Body of pancreas (tissue), 4 donors: Measurements from ENCODE around the gene PI4K2A. TPM values are rescaled to one million over a fixed set of nuclear protein-coding genes. Genes with fewer than 3 reads are reported as not detected.
"Not testable (repeated sequence)": the region's sequence is repeated elsewhere in the genome, so short reads cannot be mapped to it uniquely, and the experiment has no call there.

ENCODE experiments used
- ATAC-seq: fragments of 150-250 bp; one replicate; pipeline ENCODE4 v1.9.1; 2016
- DNase-seq, 4 donors: peaks; one replicate each; pipeline ENCODE4 v3.0.0-alpha.2; 2019
- H3K27ac ChIP-seq, 4 donors: fragments of 200-600 bp; sonication (generic); 1 replicate in 3 of 4; 2 replicates in 1 of 4; pipeline versions ENCODE4 v1.5.1 to v1.6.1; 2016 to 2019; ENCODE audit warnings: mild to moderate bottlenecking in 1 of 4, mixed read lengths in 1 of 4, moderate library complexity in 1 of 4
- H3K27me3 ChIP-seq, 2 donors: fragments of 200-600 bp; sonication (generic); one replicate each; pipeline ENCODE4 v1.6.0; 2016; ENCODE audit warnings: mild to moderate bottlenecking in 1 of 2
- H3K36me3 ChIP-seq, 2 donors: fragments of 200-600 bp; sonication (generic); replicated peaks in 1 of 2; 2 replicates each; pipeline ENCODE4 v1.5.1; 2016; ENCODE audit warnings: low read depth in 2 of 2; ENCODE audit not compliant: insufficient read depth in 1 of 2
- H3K4me1 ChIP-seq: fragments of 200-600 bp; sonication (generic); one replicate; pipeline ENCODE4 v1.6.0; 2016
- H3K4me3 ChIP-seq, 2 donors: fragments of 200-600 bp; sonication (generic); 1 replicate in 1 of 2; 2 replicates in 1 of 2; pipeline ENCODE4 v1.5.1; 2016 to 2019
- H3K9me3 ChIP-seq, 3 donors: fragments of 200-600 bp; sonication (generic); 1 replicate in 2 of 3; 2 replicates in 1 of 3; pipeline ENCODE4 v1.5.1; 2016
- POLR2A ChIP-seq, 3 donors: fragments of 450-650 bp; IDR thresholded peaks; one replicate each; pipeline ENCODE4 v1.6.1; 2016; ENCODE audit warnings: antibody characterized with exemption in 3 of 3, mild to moderate bottlenecking in 2 of 3
- WGBS, 2 donors: methylation state at CpG; one replicate each; pipeline ENCODE4 v1.1.5; 2017; 5-methylcytosine and 5-hydroxymethylcytosine counted together
- intact Hi-C: fragments of 100-400 bp; cut with DNase I; formaldehyde crosslinking; loops from one replicate; pipeline ENCODE4 v1.15.1; 2023
- total RNA-seq, 2 donors: library from RNA; depleted of rRNA; stranded (reverse); fragments of >200 nt; gene quantifications; one replicate each; pipeline ENCODE4 v1.1.0, GENCODE V29; 2016
- TF ChIP-seq, protein P1 (sequence below), 7 experiments: fragments of 450-650 bp in 4 of 7; fragments of 200-600 bp in 3 of 7; sonication (generic) in 3 of 7; IDR thresholded peaks; one replicate each; pipeline ENCODE4 v1.5.1; 2016 to 2019; ENCODE audit warnings: antibody characterized with exemption in 7 of 7

The PI4K2A gene
- total RNA-seq, 2 donors from 2014 or later, result 3.6 to 5.7 TPM

DNA sequence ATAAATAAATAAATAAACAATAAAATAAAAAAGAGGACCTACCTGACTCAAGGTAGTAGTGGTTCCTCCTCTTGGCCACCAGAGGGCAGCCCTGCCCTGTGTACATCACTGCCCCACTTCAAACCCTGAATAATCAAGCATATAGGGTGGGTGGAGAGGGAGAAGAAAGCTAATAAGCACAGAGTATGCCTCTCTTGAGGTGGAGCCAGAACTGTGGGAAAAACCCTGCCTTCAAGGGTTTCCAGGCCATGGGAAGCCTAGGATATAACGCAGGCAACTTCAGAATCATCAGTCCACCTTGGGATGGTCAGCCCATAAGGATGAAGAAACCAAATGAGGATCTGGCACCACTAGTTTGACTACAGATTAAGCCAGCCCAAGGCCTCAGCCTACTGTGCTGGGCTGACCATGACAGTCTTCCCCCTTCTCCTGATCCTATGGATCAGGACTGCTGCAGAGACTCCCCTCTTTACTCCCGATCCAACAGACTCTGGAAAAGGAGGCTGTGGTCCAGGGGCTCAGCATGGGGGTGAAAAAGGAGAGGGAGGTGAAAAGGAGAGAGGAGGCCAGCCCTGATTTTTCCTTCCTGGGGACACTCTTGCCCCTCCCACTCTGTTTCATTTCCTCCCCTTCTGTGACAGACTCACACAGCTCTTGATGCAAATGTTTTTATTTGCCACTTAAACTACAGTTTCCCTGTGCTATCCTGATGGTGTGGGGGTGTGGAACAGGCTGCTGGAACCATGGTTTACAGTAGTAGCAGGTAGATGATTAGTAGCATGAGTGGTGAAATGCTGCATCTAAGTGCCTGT is 36.5 kb downstream of the PI4K2A start:
- Histone ChIP-seq H3K4me1 (peaks cover 2% of the 10 kb centered on the region), H3K27ac (no peak overlapping the region), H3K27me3 (no peaks in the 10 kb centered on the region), H3K9me3 (no peaks in the 10 kb centered on the region), H3K4me3 (no peak overlapping the region), H3K36me3 (peaks cover 0 to 1% of the 10 kb centered on the region in 2 donors)
- 87 to 97% methylated on average over 2 of the region's 2 CpGs for WGBS, 2 donors
- intact Hi-C loops, result no loop called here
- TF ChIP-seq, protein P1, sequence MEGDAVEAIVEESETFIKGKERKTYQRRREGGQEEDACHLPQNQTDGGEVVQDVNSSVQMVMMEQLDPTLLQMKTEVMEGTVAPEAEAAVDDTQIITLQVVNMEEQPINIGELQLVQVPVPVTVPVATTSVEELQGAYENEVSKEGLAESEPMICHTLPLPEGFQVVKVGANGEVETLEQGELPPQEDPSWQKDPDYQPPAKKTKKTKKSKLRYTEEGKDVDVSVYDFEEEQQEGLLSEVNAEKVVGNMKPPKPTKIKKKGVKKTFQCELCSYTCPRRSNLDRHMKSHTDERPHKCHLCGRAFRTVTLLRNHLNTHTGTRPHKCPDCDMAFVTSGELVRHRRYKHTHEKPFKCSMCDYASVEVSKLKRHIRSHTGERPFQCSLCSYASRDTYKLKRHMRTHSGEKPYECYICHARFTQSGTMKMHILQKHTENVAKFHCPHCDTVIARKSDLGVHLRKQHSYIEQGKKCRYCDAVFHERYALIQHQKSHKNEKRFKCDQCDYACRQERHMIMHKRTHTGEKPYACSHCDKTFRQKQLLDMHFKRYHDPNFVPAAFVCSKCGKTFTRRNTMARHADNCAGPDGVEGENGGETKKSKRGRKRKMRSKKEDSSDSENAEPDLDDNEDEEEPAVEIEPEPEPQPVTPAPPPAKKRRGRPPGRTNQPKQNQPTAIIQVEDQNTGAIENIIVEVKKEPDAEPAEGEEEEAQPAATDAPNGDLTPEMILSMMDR (IDR thresholded peaks at IDR 0.05), result peak; percentile 77 to 97 (median 82)
- no peak for TF ChIP-seq POLR2A (IDR thresholded peaks at IDR 0.05)
- DNase-seq (peak; percentile 39 to 47 (median 45)), ATAC-seq (peak; percentile 78)

DNA sequence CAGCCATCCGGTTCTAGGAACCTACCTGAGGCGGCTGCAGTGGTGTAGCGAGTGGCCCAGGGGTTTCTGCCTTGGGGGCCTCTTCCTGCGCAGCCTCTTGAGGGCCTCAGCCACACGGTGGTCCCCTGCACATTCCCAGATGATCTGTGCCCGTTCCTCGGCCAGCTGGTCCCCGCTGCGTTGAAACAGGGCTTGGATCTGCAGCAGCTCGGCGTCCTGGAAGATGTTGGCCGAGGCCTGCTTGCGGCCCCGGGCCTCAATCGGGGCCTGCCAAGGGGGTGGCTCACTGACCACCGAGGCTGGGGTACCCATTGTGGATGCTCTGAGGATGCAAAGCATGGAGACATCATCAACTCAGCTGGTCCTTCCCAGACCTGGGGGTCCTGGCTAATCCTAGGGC is 39.1 kb downstream of the PI4K2A start:
- Histone ChIP-seq H3K4me3 (no peak overlapping the region), H3K9me3 (no peaks in the 10 kb centered on the region), H3K27me3 (no peaks in the 10 kb centered on the region), H3K27ac (no peak overlapping the region), H3K4me1 (peaks cover 19% of the 10 kb centered on the region), H3K36me3 (peaks cover 0 to 1% of the 10 kb centered on the region in 2 donors)
- DNase-seq (no peak), ATAC-seq (no peak)
- intact Hi-C loops, result no loop called here
- no peak for TF ChIP-seq POLR2A (IDR thresholded peaks at IDR 0.05)
- WGBS, 2 donors, result 91% methylated on average over 12 of the region's 16 CpGs; no CpG with 5 or more reads in 1 of the 2 donors

DNA sequence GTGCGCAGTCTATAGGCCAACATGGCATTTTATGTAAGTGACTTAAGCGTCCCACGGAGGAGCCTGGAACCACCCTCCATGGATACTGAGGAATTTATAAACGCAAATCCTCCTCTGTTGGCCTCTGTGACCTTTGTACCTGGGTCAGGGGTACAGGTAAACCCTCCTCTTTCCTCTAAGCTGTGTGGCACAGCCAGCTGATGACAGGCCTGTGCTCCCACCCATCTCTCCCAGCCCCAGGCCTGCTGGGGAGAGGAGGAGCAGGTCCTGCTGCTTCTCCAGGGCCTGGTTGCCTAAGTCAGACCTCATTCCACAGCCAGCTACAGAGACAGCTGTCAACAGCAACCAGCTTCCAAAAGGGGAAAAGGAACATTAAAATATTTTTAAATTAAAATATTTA is 41.6 kb downstream of the PI4K2A start:
- H3K4me1 ChIP-seq, result peaks cover 41% of the 10 kb centered on the region
- no peak for DNase-seq
- no peak overlapping the region for H3K4me3 ChIP-seq
- no peaks in the 10 kb centered on the region for H3K27me3 ChIP-seq
- intact Hi-C loops, result no loop called here
- H3K9me3 ChIP-seq, result no peaks in the 10 kb centered on the region
- TF ChIP-seq POLR2A (IDR thresholded peaks at IDR 0.05), result no peak
- TF ChIP-seq, protein P1 (IDR thresholded peaks at IDR 0.05), result no peak
- no peak for ATAC-seq
- WGBS, 2 donors, result 70 to 78% methylated on average over 4 of the region's 4 CpGs
- H3K27ac ChIP-seq, result no peak overlapping the region
- peaks cover 0 to 1% of the 10 kb centered on the region in 2 donors for H3K36me3 ChIP-seq

DNA sequence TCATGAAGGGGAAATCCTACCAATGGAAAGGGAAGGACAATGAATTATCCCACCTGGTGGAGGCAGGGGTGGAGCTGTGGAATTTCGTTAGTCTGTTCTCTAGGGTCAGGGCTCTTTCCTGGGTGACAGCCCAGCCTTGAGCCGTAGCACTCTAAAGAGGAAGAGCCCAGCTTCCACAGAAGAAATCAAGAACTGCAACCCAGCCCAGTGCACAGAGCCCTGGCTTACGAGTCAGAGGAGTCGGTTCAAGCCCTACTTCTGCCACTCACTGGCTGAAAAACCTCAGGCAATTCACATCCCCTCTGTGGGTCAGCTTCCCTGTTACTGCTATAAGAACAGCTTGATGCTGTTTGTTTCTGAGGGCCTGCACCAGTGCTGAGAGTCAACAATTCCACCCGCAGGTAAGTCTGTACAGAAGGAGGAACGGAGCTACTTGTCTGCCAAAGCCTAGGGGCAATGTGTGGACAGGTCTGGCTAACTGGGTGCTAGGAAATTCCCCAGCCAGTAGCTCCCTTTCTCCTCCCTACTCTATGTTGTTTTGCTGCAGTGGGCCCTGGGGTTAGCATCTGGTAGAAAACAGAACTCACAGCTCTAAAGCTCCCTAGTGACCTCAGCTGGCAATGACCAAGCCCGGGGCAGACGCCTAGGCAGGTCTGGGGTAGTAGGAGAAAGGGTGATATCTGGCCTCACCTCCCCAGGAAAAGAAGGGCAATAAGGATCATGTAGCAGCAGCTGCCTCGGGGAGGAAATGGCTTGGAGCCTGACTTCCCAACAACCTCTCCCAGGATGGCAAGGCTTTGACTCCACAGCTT is 43.3 kb downstream of the PI4K2A start:
- H3K9me3 ChIP-seq, result no peaks in the 10 kb centered on the region
- intact Hi-C loops, result no loop called here
- peak overlapping the region; percentile 31 to 95 (median 82) for H3K27ac ChIP-seq
- 13 to 21% methylated on average over 6 to 9 of the region's 9 CpGs for WGBS, 2 donors
- H3K27me3 ChIP-seq, result no peaks in the 10 kb centered on the region
- ATAC-seq (no peak), DNase-seq (peak; percentile 36 to 54 (median 44))
- TF ChIP-seq POLR2A (IDR thresholded peaks at IDR 0.05), result no peak
- TF ChIP-seq, protein P1 (IDR thresholded peaks at IDR 0.05), result peak in 1 of 7 experiments; percentile 4
- H3K36me3 ChIP-seq, result no peaks in the 10 kb centered on the region
- H3K4me3 ChIP-seq, result no peak overlapping the region
- H3K4me1 ChIP-seq, result peaks cover 54% of the 10 kb centered on the region

DNA sequence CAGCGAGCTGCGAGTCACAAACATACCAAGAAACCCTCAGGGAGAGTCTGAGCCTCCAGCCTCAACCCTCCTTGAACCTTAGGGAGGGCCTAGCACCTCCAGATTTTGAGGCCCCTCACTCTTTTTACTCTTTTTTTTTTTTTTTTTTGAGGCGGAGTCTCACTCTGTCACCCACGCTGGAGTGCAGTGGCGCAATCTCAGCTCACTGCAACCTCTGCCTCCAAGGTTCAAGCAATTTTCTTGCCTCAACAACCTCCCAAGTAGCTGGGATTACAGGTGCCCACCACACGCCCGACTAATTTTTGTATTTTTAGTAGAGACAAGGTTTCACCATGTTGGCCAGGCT is 43.9 kb downstream of the PI4K2A start:
- Histone ChIP-seq H3K4me1 (peaks cover 54% of the 10 kb centered on the region), H3K27ac (peak overlapping the region in 3 of 4 donors; percentile 73 to 95 (median 90))
- H3K27me3 ChIP-seq, H3K9me3 ChIP-seq, H3K36me3 ChIP-seq, intact Hi-C loops, H3K4me3 ChIP-seq, DNase-seq, ATAC-seq: not testable (repeated sequence)
- WGBS, 2 donors, result 69 to 80% methylated on average over 6 to 7 of the region's 7 CpGs
